Panc1 (cell line): ENCODE data around the gene ESYT2. TPM values are rescaled to one million over a fixed set of nuclear protein-coding genes. Genes with fewer than 3 reads are reported as not detected.

Source experiments
- ATAC-seq: fragments of 200-7000 bp; cut with Tn5 transposase; 2 replicates; pipeline ENCODE4 v1.9.1; 2020; ENCODE audit warnings: mild to moderate bottlenecking, moderate library complexity
- BruUV-seq: library from RNA; stranded (reverse); fragments of 400-500 nt; replicated peaks from 2 replicates; lab custom pipeline; 2021; lab: Mats Ljungman, UMichigan
- CTCF ChIA-PET: fragments of 300-600 bp; sonication (Branson Sonifier 250); formaldehyde crosslinking; loops from one replicate; lab custom pipeline; 2022; ENCODE audit warnings: antibody characterized with exemption; lab: Charles Lee
- POLR2A ChIA-PET: fragments of 300-600 bp; sonication (Branson Sonifier 250); formaldehyde crosslinking; loops from one replicate; lab custom pipeline; 2022; ENCODE audit warnings: antibody characterized with exemption; lab: Charles Lee
- DNase-seq: peaks from one replicate; pipeline ENCODE4 v3.0.0-alpha.2; 2010; ENCODE audit warnings: low read depth, low spot score
- H3K27ac ChIP-seq: 2 replicates; pipeline ENCODE4 v1.5.1; 2011; ENCODE audit warnings: mild to moderate bottlenecking, low read length, inconsistent platforms
- H3K27me3 ChIP-seq: fragments of 200-500 bp; sonication (Bioruptor generic); 2 replicates; pipeline ENCODE4 v1.6.0; 2014; ENCODE audit warnings: low read length, inconsistent platforms; ENCODE audit not compliant: control insufficient read depth, insufficient read depth
- H3K36me3 ChIP-seq: fragments of 200-500 bp; sonication (Bioruptor generic); 2 replicates; pipeline ENCODE4 v1.5.1; 2014; ENCODE audit warnings: inconsistent platforms, mild to moderate bottlenecking, low read length, moderate library complexity; ENCODE audit not compliant: control insufficient read depth, insufficient read depth
- H3K4me1 ChIP-seq: 2 replicates; pipeline ENCODE4 v1.5.1; 2011; ENCODE audit warnings: inconsistent platforms, mild to moderate bottlenecking, low read length, moderate library complexity; ENCODE audit not compliant: control insufficient read depth, insufficient read depth
- H3K4me3 ChIP-seq, 2 experiments: 2 replicates each; pipeline ENCODE4 v1.5.1; 2011 to 2012; ENCODE audit warnings: low read depth in 2 of 2, low read length in 2 of 2, mild to moderate bottlenecking in 2 of 2, inconsistent platforms in 1 of 2, moderate library complexity in 1 of 2
- H3K9me3 ChIP-seq: fragments of 200-500 bp; sonication (Bioruptor generic); 2 replicates; pipeline ENCODE4 v1.5.1; 2014; ENCODE audit warnings: low read depth, mild to moderate bottlenecking, inconsistent platforms, low read length, moderate library complexity; ENCODE audit not compliant: control insufficient read depth, insufficient read depth
- POLR2AphosphoS5 ChIP-seq: IDR thresholded peaks from 2 replicates; pipeline ENCODE4 v1.6.1; 2012; ENCODE audit warnings: mild to moderate bottlenecking, low read depth, low read length, moderate library complexity
- SIN3A ChIP-seq: IDR thresholded peaks from 2 replicates; pipeline ENCODE4 v1.6.1; 2012; ENCODE audit warnings: low read depth, mild to moderate bottlenecking, low read length, moderate library complexity, borderline replicate concordance; ENCODE audit not compliant: insufficient read depth
- TCF7L2 ChIP-seq: IDR thresholded peaks from 2 replicates; pipeline ENCODE4 v1.6.1; 2011; ENCODE audit warnings: mild to moderate bottlenecking, low read depth, low read length, inconsistent platforms
- in situ Hi-C: cut with HindIII; loops from 2 replicates; pipeline ENCODE4 v1.10.0; 2016; ENCODE audit warnings: low sequenced_read_pairs, low pct_unique_long_range_greater_than_20kb
- intact Hi-C: fragments of 100-400 bp; cut with micrococcal nuclease; formaldehyde crosslinking; loops from one replicate; pipeline ENCODE4 v1.10.0; 2022; ENCODE audit not compliant: unreplicated experiment
- total RNA-seq: library from RNA; stranded (reverse); gene quantifications from one replicate; pipeline ENCODE4 v1.2.1, GENCODE V29; 2021; ENCODE audit not compliant: unreplicated experiment
- TF ChIP-seq, protein P1 (sequence below), 2 experiments: IDR thresholded peaks; 2 replicates each; pipeline ENCODE4 v1.6.1; 2011 to 2012; ENCODE audit warnings: low read depth in 2 of 2, control low read depth in 1 of 2, low read length in 1 of 2, mild to moderate bottlenecking in 1 of 2, moderate library complexity in 1 of 2; ENCODE audit not compliant: insufficient read depth in 1 of 2
- TF ChIP-seq, protein P2 (sequence below): fragments of 450-650 bp; IDR thresholded peaks from 2 replicates; pipeline ENCODE4 v1.5.1; 2017; ENCODE audit warnings: mild to moderate bottlenecking

The ESYT2 gene
- total RNA-seq, 1 experiment from 2014 or later, result 92.7 TPM

DNA sequence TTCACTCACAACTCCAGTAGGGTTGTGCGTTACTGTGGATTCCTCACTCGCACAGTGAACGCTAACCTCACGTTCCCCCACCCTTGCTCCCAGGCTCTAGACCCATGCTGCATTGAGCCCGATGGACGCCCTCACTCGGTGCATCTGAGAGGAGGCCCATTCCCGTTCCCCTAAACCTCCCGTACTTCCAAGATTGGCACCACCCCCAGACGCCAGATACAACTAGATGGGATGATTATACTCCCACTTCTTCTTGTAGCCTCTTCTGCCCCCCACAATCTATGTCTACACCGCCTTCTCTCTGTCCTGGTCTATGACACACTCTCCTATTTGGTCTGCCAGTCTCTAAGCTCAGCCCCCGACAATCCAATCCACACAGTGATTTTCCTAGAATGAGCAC, 67.4 kb downstream of the ESYT2 start:
- no peaks in the 10 kb centered on the region for H3K4me1 ChIP-seq
- intact Hi-C loops, result no loop called here
- no peaks in the 10 kb centered on the region for H3K27me3 ChIP-seq
- H3K9me3 ChIP-seq, result no peaks in the 10 kb centered on the region
- no TSS peak for BruUV-seq
- H3K27ac ChIP-seq, result no peak overlapping the region
- CTCF ChIA-PET, result no interaction called here
- ATAC-seq, result no peak
- POLR2A ChIA-PET, result no interaction called here
- in situ Hi-C loops, result no loop called here
- no peak overlapping the region for H3K4me3 ChIP-seq
- H3K36me3 ChIP-seq, result peaks cover 18% of the 10 kb centered on the region; the same call in 1 of the 2 replicates
- DNase-seq, result no peak
- TF ChIP-seq POLR2AphosphoS5 (no peak), TCF7L2 (no peak), SIN3A (no peak)
- TF ChIP-seq, protein P1, sequence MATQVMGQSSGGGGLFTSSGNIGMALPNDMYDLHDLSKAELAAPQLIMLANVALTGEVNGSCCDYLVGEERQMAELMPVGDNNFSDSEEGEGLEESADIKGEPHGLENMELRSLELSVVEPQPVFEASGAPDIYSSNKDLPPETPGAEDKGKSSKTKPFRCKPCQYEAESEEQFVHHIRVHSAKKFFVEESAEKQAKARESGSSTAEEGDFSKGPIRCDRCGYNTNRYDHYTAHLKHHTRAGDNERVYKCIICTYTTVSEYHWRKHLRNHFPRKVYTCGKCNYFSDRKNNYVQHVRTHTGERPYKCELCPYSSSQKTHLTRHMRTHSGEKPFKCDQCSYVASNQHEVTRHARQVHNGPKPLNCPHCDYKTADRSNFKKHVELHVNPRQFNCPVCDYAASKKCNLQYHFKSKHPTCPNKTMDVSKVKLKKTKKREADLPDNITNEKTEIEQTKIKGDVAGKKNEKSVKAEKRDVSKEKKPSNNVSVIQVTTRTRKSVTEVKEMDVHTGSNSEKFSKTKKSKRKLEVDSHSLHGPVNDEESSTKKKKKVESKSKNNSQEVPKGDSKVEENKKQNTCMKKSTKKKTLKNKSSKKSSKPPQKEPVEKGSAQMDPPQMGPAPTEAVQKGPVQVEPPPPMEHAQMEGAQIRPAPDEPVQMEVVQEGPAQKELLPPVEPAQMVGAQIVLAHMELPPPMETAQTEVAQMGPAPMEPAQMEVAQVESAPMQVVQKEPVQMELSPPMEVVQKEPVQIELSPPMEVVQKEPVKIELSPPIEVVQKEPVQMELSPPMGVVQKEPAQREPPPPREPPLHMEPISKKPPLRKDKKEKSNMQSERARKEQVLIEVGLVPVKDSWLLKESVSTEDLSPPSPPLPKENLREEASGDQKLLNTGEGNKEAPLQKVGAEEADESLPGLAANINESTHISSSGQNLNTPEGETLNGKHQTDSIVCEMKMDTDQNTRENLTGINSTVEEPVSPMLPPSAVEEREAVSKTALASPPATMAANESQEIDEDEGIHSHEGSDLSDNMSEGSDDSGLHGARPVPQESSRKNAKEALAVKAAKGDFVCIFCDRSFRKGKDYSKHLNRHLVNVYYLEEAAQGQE (IDR thresholded peaks at IDR 0.05; ENCODE audit: insufficient read depth in 1 of 2, low read depth in 2 of 2, low read length in 1 of 2), result no peak
- TF ChIP-seq, protein P2, sequence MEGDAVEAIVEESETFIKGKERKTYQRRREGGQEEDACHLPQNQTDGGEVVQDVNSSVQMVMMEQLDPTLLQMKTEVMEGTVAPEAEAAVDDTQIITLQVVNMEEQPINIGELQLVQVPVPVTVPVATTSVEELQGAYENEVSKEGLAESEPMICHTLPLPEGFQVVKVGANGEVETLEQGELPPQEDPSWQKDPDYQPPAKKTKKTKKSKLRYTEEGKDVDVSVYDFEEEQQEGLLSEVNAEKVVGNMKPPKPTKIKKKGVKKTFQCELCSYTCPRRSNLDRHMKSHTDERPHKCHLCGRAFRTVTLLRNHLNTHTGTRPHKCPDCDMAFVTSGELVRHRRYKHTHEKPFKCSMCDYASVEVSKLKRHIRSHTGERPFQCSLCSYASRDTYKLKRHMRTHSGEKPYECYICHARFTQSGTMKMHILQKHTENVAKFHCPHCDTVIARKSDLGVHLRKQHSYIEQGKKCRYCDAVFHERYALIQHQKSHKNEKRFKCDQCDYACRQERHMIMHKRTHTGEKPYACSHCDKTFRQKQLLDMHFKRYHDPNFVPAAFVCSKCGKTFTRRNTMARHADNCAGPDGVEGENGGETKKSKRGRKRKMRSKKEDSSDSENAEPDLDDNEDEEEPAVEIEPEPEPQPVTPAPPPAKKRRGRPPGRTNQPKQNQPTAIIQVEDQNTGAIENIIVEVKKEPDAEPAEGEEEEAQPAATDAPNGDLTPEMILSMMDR, result no peak

DNA sequence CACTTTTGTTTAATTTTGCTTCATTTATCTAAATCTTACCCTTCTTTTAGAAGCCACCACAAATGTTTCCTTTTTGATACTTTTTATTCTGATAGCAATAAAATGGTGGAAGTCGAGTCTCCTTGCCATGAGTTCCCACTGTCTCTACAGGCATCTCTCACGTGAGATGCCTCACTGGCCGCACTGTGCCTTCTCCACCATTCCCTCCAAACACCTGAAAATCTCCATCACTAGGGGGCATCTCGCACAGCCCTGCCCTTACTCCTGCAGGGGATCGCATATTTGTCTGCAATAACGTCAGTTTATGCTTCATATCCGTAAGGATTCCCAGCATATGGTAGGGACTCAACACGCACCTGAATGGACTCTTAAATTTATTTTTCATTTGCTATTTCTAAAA, 68.4 kb downstream of the ESYT2 start:
- no peak overlapping the region for H3K4me3 ChIP-seq
- TF ChIP-seq, protein P2, result no peak; the same call in 1 of the 2 replicates
- no peak for TF ChIP-seq POLR2AphosphoS5
- TF ChIP-seq TCF7L2, result no peak
- TF ChIP-seq, protein P1 (IDR thresholded peaks at IDR 0.05; ENCODE audit: insufficient read depth in 1 of 2, low read depth in 2 of 2, low read length in 1 of 2), result no peak
- TF ChIP-seq SIN3A, result no peak
- in situ Hi-C loops (no loop called here), intact Hi-C loops (no loop called here)
- H3K27ac ChIP-seq, result no peak overlapping the region
- BruUV-seq, result no TSS peak
- ChIA-PET CTCF (interaction anchor here (0.5 kb wide), 1 partner anchor 56 kb away, joined by 9 read pairs; the partner anchor contains the start of gene NCAPG2), POLR2A (no interaction called here)
- DNase-seq (no peak), ATAC-seq (no peak)
- peaks cover 18% of the 10 kb centered on the region for H3K36me3 ChIP-seq
- H3K27me3 ChIP-seq, result no peaks in the 10 kb centered on the region
- H3K4me1 ChIP-seq, result no peaks in the 10 kb centered on the region
- no peaks in the 10 kb centered on the region for H3K9me3 ChIP-seq
